ENCODE data around the gene ZNF316. TPM values are rescaled to one million over a fixed set of nuclear protein-coding genes. Genes with fewer than 3 reads are reported as not detected.

The ZNF316 gene
- total and polyA plus RNA-seq, 10 of the 15 experiments (the other 5 are each of a cell fraction or from before 2014, with no cell fraction given) = 0.03 to 28.9 (median 5.7) TPM

GRCh38 chr7:6648066-6648814, 11.1 kb downstream of the ZNF316 start:
- POLR2A ChIA-PET = no interaction called here
- BruUV-seq (replicated peaks) = no TSS peak
- H3K4me2 ChIP-seq (ENCODE audit: control insufficient read depth, insufficient read depth) = no peak overlapping the region
- intact Hi-C loops (cut with micrococcal nuclease; ENCODE audit: unreplicated experiment) (no loop called here), in situ Hi-C loops (cut with MboI) (no loop called here)
- SMC1A ChIA-PET (ENCODE audit: uncharacterized antibody, unreplicated experiment) = no interaction called here
- peaks cover 13% of the 10 kb centered on the region; the same call in 2 of the 3 replicates for H3K9me3 ChIP-seq (replicated peaks; ENCODE audit: control insufficient read depth, insufficient read depth, low read length)
- 93% methylated on average over 17 of the region's 17 CpGs for WGBS (ENCODE audit: insufficient coverage, insufficient replicate concordance, low lambda C conversion rate, missing lambda C conversion rate)
- no peak overlapping the region for H3K4me3 ChIP-seq
- H2AFZ ChIP-seq (ENCODE audit: control insufficient read depth, low read depth, low read length) = no peak overlapping the region
- FAIRE-seq = no peak
- no peak overlapping the region for H3K9ac ChIP-seq (ENCODE audit: control insufficient read depth, insufficient read depth, low read length)
- no peak overlapping the region for H3K27ac ChIP-seq (ENCODE audit: control insufficient read depth, insufficient read depth)
- RAD21 ChIA-PET (ENCODE audit: unreplicated experiment) = no interaction called here
- no peak for DNase-seq (ENCODE audit: low read depth, low spot score)
- H3K4me1 ChIP-seq (ENCODE audit: control insufficient read depth, insufficient read depth, low read length) = no peaks in the 10 kb centered on the region
- H4K20me1 ChIP-seq (ENCODE audit: control insufficient read depth, insufficient read depth) = no peaks in the 10 kb centered on the region
- no peaks in the 10 kb centered on the region for H3K79me2 ChIP-seq (ENCODE audit: control insufficient read depth, insufficient read depth, low read length)
- H3K27me3 ChIP-seq (replicated peaks in 1 of 2; ENCODE audit: control insufficient read depth in 2 of 2, insufficient read depth in 2 of 2, low read length in 1 of 2) = no peaks in the 10 kb centered on the region
- peaks cover 12 to 47% of the 10 kb centered on the region in 2 experiments for H3K36me3 ChIP-seq (ENCODE audit: control insufficient read depth in 2 of 2, insufficient read depth in 2 of 2, low read length in 1 of 2)
- TF ChIP-seq ATF7 (IDR thresholded peaks at IDR 0.05; ENCODE audit: low read depth) (no peak), MEF2B (IDR thresholded peaks at IDR 0.05; ENCODE audit: partially characterized antibody, poor library complexity, severe bottlenecking) (no peak), SUZ12 (IDR thresholded peaks at IDR 0.05; ENCODE audit: unreplicated experiment) (no peak), POLR2AphosphoS5 (IDR thresholded peaks at IDR 0.05; ENCODE audit: low read length) (no peak), SIN3A (IDR thresholded peaks at IDR 0.05; ENCODE audit: low read depth, low read length) (no peak), USF2 (IDR thresholded peaks at IDR 0.05; ENCODE audit: borderline replicate concordance, low read depth, low read length) (no peak), EGR1 (IDR thresholded peaks at IDR 0.05; ENCODE audit: borderline replicate concordance in 1 of 2, low read depth in 2 of 2, low read length in 2 of 2) (no peak), IRF3 (IDR thresholded peaks at IDR 0.05) (no peak), PAX8 (IDR thresholded peaks at IDR 0.05) (no peak), GABPA (IDR thresholded peaks at IDR 0.05; ENCODE audit: low read depth) (no peak), ASH2L (IDR thresholded peaks at IDR 0.05; ENCODE audit: borderline replicate concordance, low read depth) (no peak), MYB (IDR thresholded peaks at IDR 0.05; ENCODE audit: borderline replicate concordance, low read depth, low read length) (no peak), ESRRA (IDR thresholded peaks at IDR 0.05; ENCODE audit: low read length) (no peak), HCFC1 (IDR thresholded peaks at IDR 0.05; ENCODE audit: low read length) (no peak), ETV6 (conservative IDR thresholded peaks at IDR 0.05 in 1 of 2, IDR thresholded peaks at IDR 0.05 in 1 of 2; ENCODE audit: borderline replicate concordance in 1 of 2, low read depth in 1 of 2) (no peak)
- TF ChIP-seq, protein P1, sequence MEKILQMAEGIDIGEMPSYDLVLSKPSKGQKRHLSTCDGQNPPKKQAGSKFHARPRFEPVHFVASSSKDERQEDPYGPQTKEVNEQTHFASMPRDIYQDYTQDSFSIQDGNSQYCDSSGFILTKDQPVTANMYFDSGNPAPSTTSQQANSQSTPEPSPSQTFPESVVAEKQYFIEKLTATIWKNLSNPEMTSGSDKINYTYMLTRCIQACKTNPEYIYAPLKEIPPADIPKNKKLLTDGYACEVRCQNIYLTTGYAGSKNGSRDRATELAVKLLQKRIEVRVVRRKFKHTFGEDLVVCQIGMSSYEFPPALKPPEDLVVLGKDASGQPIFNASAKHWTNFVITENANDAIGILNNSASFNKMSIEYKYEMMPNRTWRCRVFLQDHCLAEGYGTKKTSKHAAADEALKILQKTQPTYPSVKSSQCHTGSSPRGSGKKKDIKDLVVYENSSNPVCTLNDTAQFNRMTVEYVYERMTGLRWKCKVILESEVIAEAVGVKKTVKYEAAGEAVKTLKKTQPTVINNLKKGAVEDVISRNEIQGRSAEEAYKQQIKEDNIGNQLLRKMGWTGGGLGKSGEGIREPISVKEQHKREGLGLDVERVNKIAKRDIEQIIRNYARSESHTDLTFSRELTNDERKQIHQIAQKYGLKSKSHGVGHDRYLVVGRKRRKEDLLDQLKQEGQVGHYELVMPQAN (conservative IDR thresholded peaks at IDR 0.05) = no peak
- TF ChIP-seq, protein P2, sequence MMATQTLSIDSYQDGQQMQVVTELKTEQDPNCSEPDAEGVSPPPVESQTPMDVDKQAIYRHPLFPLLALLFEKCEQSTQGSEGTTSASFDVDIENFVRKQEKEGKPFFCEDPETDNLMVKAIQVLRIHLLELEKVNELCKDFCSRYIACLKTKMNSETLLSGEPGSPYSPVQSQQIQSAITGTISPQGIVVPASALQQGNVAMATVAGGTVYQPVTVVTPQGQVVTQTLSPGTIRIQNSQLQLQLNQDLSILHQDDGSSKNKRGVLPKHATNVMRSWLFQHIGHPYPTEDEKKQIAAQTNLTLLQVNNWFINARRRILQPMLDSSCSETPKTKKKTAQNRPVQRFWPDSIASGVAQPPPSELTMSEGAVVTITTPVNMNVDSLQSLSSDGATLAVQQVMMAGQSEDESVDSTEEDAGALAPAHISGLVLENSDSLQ (IDR thresholded peaks at IDR 0.05) = no peak
- ATAC-seq = no peak
- CTCF ChIA-PET = no interaction called here
